K562 (cell line): ENCODE measurements around the gene CAVIN1. TPM values are rescaled to one million over a fixed set of nuclear protein-coding genes. Genes with fewer than 3 reads are reported as not detected.

ENCODE experiments used
- BHLHE40 ChIP-seq: IDR thresholded peaks from 2 replicates; pipeline ENCODE4 v1.6.1; 2011; ENCODE audit warnings: low read length, improper control_type of control experiment
- BRCA1 ChIP-seq, 2 experiments: fragments of 450-650 bp in 1 of 2; sonication (generic) in 1 of 2; formaldehyde crosslinking in 1 of 2; IDR thresholded peaks; 2 replicates each; pipeline versions ENCODE4 v1.5.0 to v1.6.1; 2017 to 2020; ENCODE audit warnings: mild to moderate bottlenecking in 1 of 2, missing genetic modification reagents in 1 of 2
- C11orf30 ChIP-seq: fragments of 450-650 bp; IDR thresholded peaks from 2 replicates; pipeline ENCODE4 v1.6.1; 2016; ENCODE audit warnings: low read depth, mild to moderate bottlenecking
- CBFA2T2 ChIP-seq: fragments of 450-650 bp; conservative IDR thresholded peaks from 2 replicates; pipeline ENCODE4 v1.6.1; 2017; ENCODE audit warnings: mild to moderate bottlenecking
- E2F1 ChIP-seq: sonication (generic); formaldehyde crosslinking; IDR thresholded peaks from 2 replicates; pipeline ENCODE4 v1.8.1; 2023; ENCODE audit warnings: mild to moderate bottlenecking, missing genetic modification reagents, moderate library complexity
- E2F6 ChIP-seq, 2 experiments: IDR thresholded peaks; 2 replicates each; pipeline ENCODE4 v1.6.1; 2011; ENCODE audit warnings: borderline replicate concordance in 1 of 2, control low read depth in 1 of 2, low read depth in 1 of 2, low read length in 1 of 2, mild to moderate bottlenecking in 1 of 2, mixed read lengths in 1 of 2, moderate library complexity in 1 of 2; ENCODE audit not compliant: insufficient read depth in 1 of 2, insufficient read length in 1 of 2, poor library complexity in 1 of 2, severe bottlenecking in 1 of 2; ENCODE audit errors: extremely low read depth in 1 of 2
- FOSL1 ChIP-seq: fragments of 200-800 bp; sonication (Bioruptor generic); conservative IDR thresholded peaks from 2 replicates; pipeline ENCODE4 v1.6.1; 2016; ENCODE audit warnings: missing genetic modification characterization, missing compliant biosample characterization
- L3MBTL2 ChIP-seq: fragments of 450-650 bp; IDR thresholded peaks from 2 replicates; pipeline ENCODE4 v1.6.1; 2016; ENCODE audit warnings: mild to moderate bottlenecking, moderate library complexity
- MCM2 ChIP-seq: fragments of 450-650 bp; IDR thresholded peaks from 2 replicates; pipeline ENCODE4 v1.6.1; 2017; ENCODE audit warnings: low read depth, mild to moderate bottlenecking
- MTA3 ChIP-seq: fragments of 450-650 bp; formaldehyde crosslinking; IDR thresholded peaks from 2 replicates; pipeline ENCODE4 v1.6.1; 2017; ENCODE audit warnings: mild to moderate bottlenecking, borderline replicate concordance
- RAD51 ChIP-seq: fragments of 450-650 bp; IDR thresholded peaks from 2 replicates; pipeline ENCODE4 v1.7.1; 2016; ENCODE audit warnings: low read depth, mild to moderate bottlenecking, borderline replicate concordance
- SIX5 ChIP-seq, 2 experiments: IDR thresholded peaks; 2 replicates each; pipeline ENCODE4 v1.6.1; 2011; ENCODE audit warnings: low read length in 2 of 2, borderline replicate concordance in 1 of 2, low read depth in 1 of 2, mild to moderate bottlenecking in 1 of 2, moderate library complexity in 1 of 2; ENCODE audit not compliant: insufficient read depth in 1 of 2
- TBL1XR1 ChIP-seq, 2 experiments: IDR thresholded peaks; 2 replicates each; pipeline ENCODE4 v1.6.1; 2012; ENCODE audit warnings: improper control_type of control experiment in 2 of 2, low read length in 2 of 2, mild to moderate bottlenecking in 1 of 2
- USF2 ChIP-seq: sonication (generic); formaldehyde crosslinking; IDR thresholded peaks from 2 replicates; pipeline ENCODE4 v1.5.0; 2020; ENCODE audit warnings: missing genetic modification reagents
- XRCC5 ChIP-seq: fragments of 200-400 bp; formaldehyde crosslinking; IDR thresholded peaks from 2 replicates; pipeline ENCODE4 v1.6.1; 2017; ENCODE audit warnings: low read depth, mild to moderate bottlenecking, low read length
- ZNF12 ChIP-seq: sonication (generic); formaldehyde crosslinking; IDR thresholded peaks from 2 replicates; pipeline ENCODE4 v1.4.0; 2020; ENCODE audit warnings: mild to moderate bottlenecking, missing genetic modification reagents
- ZNF282 ChIP-seq: sonication (generic); formaldehyde crosslinking; IDR thresholded peaks from 2 replicates; pipeline ENCODE4 v1.8.1; 2023; ENCODE audit warnings: missing genetic modification reagents
- ZNF507 ChIP-seq: conservative IDR thresholded peaks from 2 replicates; pipeline ENCODE4 v1.6.1; 2017; ENCODE audit warnings: missing genetic modification characterization, missing compliant biosample characterization
- ZNF592 ChIP-seq: fragments of 450-650 bp; IDR thresholded peaks from 2 replicates; pipeline ENCODE4 v1.6.1; 2017; ENCODE audit warnings: antibody characterized with exemption, mild to moderate bottlenecking
- ZNF655 ChIP-seq: fragments of 250-450 bp; sonication (Bioruptor Pico); IDR thresholded peaks from 2 replicates; pipeline ENCODE4 v1.5.0; 2021
- polyA plus RNA-seq, 8 experiments: library from polyadenylated mRNA; depleted of rRNA in 4 of 8; stranded (reverse) in 5 of 8; unstranded in 3 of 8; fragments of >200 nt; fragmentation: Nextera tagmentation in 2 of 8; fragmentation: Illumina TruSeq in 1 of 8; extraction: Ambion mirVana in 2 of 8; extraction: Trizol in 1 of 8; gene quantifications; 2 replicates each; pipeline versions ENCODE4 v1.2.1 to v1.2.3, GENCODE V29; 2011 to 2014; ENCODE audit warnings: inconsistent platforms in 1 of 8, missing spikeins in 1 of 8
- total RNA-seq, 7 experiments: library from RNA; depleted of rRNA in 6 of 7; stranded (reverse); fragments of >200 nt in 6 of 7; fragmentation: Illumina TruSeq in 2 of 7; extraction: Trizol in 2 of 7; gene quantifications; 2 replicates each; pipeline versions ENCODE4 v1.2.1 to v1.2.3, GENCODE V29; 2011 to 2021; ENCODE audit warnings: low replicate concordance in 1 of 7

CAVIN1 gene
- total and polyA plus RNA-seq, 9 of the 15 experiments (the other 6 are each of a cell fraction or from before 2014, with no cell fraction given), result 6.8 to 162 (median 74.5) TPM

- TF ChIP-seq ZNF592 (peak; percentile 36; the same call in 1 of the 2 replicates), MTA3 (no peak), ZNF282 (CRISPR knock-in tag) (no peak), XRCC5 (no peak), TBL1XR1 (IDR thresholded peaks at IDR 0.05; ENCODE audit: low read length in 2 of 2) (peak in 1 of 2 experiments; percentile 20; a peak in 1 of 4 replicates), BRCA1 (IDR thresholded peaks at IDR 0.05) (no peak), BRCA1 (CRISPR knock-in tag; IDR thresholded peaks at IDR 0.05) (no peak), SIX5 (IDR thresholded peaks at IDR 0.05; ENCODE audit: borderline replicate concordance in 1 of 2, insufficient read depth in 1 of 2, low read depth in 1 of 2, low read length in 2 of 2) (no peak), MCM2 (no peak), CBFA2T2 (peak; percentile 14; the same call in 1 of the 2 replicates), USF2 (CRISPR knock-in tag) (peak; percentile 86), E2F6 (IDR thresholded peaks at IDR 0.05; ENCODE audit: borderline replicate concordance in 1 of 2, extremely low read depth in 1 of 2, insufficient read depth in 1 of 2, insufficient read length in 1 of 2, low read depth in 1 of 2, low read length in 1 of 2, poor library complexity in 1 of 2, severe bottlenecking in 1 of 2) (peak in 1 of 2 experiments; percentile 43), BHLHE40 (peak; percentile 42; the same call in 1 of the 2 replicates), ZNF507 (no peak), E2F1 (no peak), L3MBTL2 (peak; percentile 77), C11orf30 (no peak), FOSL1 (tag) (peak; percentile 84), RAD51 (peak; percentile 70), ZNF655 (CRISPR knock-in tag) (no peak), ZNF12 (CRISPR knock-in tag) (no peak)
Observed at GRCh38 chr17:42365136-42365535, 57.9 kb downstream of the CAVIN1 start (continued).
